Stimulated activated CD8-positive, alpha-beta memory T cell treated with anti-CD3 and anti-CD28 coated beads, Interleukin-15, amount 100 ng/mL, for 4 hours (primary cell): ENCODE measurements around the gene CIAO2B.
"Not testable (repeated sequence)": the region's sequence is repeated elsewhere in the genome, so short reads cannot be mapped to it uniquely, and the experiment has no call there.

Experiments
- DNase-seq, 2 donors: peaks; one replicate each; pipeline ENCODE4 v3.0.0-alpha.2; 2020; ENCODE audit warnings: low read depth in 2 of 2

CIAO2B gene

DNA sequence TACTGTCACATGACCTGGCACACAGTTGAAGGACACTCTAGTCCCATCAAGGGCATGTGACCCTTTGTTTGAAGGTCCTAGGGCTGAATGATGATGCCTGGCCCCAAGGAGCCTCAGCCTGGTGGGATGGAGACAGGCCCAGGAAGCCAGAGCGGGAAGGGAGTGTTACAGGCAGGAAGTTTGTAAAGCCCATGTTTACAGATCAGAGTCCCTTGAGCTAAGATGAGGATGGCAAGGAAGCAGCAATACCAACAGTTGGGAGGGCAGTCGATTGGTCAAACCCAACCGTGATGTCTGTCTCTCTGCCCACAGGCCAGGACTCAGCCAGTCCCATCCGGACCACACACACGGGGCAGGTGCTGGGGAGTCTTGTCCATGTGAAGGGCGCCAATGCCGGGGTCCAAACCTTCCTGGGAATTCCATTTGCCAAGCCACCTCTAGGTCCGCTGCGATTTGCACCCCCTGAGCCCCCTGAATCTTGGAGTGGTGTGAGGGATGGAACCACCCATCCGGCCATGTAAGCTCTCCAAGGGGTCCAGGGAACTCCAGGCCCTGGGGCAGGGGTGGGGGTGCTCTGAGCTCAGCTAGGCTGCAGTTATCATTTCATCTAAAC is 3.6 kb upstream of the CIAO2B start:
- no peak for DNase-seq

GRCh38 chr16:66936889-66937554 is 2.8 kb upstream of the CIAO2B start:
- DNase-seq, result no peak

GRCh38 chr16:66936462-66936861 is 2.3 kb upstream of the CIAO2B start:
- DNase-seq, result no peak

GRCh38 chr16:66935314-66936011 is 1.3 kb upstream of the CIAO2B start, which contains the start of gene CES2:
Gene CES2 (plus strand): TSS chr16:66935516. CDS start chr16:66935636, 120 bp downstream.
- DNase-seq, result no peak

- DNase-seq, result not testable (repeated sequence)
Measured at GRCh38 chr16:66934839-66935313, 674 bp upstream of the CIAO2B start.

DNA sequence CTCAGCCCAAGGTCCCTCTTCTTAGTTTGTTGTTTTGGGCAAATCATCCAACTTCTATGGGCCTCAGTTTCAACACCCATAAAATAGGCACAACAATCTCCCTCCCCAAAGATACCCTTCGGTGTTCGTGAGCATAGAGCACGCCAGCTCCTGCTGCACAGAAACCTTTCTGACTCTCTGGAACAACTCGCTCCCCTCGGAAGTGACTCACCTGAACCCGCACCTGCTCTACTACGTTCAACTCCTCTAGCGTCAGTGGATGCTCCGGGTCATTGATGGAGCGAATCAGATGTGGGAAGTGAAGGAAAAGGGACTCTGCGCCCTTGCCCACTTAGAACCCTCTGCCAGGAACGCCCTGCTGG is 445 bp downstream of the CIAO2B start:
- peak in 1 of 2 donors; percentile 41 for DNase-seq

- no peak for DNase-seq
Measured at GRCh38 chr16:66932076-66932475, 2.1 kb downstream of the CIAO2B start.

DNA sequence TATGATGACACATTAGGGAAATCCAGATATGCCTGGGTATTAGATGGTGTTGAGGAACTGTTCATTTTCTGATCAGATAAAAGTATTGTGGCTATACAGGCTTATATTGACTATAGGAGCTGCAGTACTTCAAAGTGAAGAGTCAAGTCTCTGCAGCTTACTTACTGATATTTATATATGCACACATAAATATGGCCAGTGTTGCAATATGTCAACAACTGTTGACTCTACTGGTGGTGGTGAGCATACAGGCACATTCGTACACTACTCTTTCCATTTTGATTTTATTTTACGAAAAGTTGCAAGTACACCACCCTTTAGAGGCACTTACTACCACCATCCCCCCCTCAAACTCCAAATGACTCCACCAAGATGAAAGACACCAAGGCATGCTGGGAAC is 2.5 kb downstream of the CIAO2B start:
- no peak for DNase-seq

- DNase-seq, result no peak
Measured at GRCh38 chr16:66930189-66930588, 4.0 kb downstream of the CIAO2B start.

DNA sequence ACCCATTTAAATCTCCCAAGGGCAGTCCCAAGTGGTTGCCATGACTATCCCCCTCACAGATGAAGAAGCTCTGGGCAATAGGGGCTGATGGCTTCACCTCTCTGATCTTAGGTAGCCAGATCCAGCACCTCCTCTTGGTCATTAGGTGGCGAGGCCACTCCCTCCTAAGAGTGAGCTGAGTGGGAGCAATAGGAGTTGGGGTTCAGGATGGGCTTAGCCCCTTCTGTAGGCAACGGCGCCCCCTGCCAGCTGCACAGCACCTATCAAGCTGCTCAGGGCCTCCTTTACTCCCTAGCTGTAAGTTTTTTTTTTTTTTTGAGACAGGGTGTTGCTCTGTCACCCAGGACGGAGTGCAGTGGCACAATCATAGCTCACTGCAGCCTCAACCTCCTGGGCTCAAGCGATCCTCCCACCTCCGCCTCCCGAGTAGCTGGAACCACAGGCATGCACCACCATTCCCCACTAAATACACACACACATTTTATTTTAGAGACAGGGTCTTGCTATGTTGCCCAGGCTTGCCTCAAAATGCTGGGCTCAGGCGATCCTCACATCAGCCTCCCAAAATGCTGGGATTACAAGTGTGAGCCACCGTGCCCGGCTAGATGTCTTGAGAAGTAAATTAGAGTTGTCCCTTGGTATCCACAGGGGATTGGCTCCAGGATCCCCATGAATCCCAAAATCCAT is 5.4 kb downstream of the CIAO2B start:
- no peak for DNase-seq

DNA sequence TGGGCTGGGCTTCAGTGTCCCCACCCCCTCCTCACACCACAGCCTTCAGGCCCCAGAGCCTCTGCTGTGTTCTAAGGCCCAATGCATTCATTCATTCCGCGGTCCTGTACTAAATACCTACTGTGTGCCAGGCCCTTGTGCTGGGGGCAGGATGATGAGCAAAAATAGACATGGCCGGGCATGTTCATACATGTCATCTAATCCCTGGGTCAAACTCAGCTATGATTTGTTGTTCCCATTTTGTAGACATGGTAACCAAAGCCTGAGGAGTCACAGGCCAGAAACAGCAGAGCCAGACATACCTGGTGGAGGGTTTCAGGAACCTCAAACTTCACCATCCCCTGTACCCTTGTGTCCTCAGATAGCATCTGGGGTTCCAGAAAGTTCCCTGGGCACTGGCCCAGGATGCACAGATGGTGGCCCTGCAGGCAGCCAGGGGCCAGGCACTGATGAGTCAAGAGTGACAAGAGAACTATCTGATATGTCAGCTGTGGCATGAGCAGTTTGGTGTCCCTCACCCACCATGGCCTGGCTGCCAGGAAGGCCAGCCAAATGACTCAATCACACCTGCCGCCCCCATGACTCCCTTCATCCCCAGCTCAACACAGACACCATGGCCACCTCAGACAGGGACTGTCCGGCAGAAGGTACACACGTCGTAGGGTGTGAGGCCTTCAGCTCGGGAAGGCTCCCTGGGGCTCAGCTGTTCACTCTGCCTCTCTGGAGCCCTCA is 6.1 kb downstream of the CIAO2B start:
- no peak for DNase-seq

- DNase-seq, result no peak
Measured at GRCh38 chr16:66926961-66927436, 7.2 kb downstream of the CIAO2B start.

- DNase-seq, result no peak
Measured at GRCh38 chr16:66926171-66926947, 7.8 kb downstream of the CIAO2B start.

- DNase-seq, result no peak
Measured at GRCh38 chr16:66925322-66925840, 8.8 kb downstream of the CIAO2B start, which contains the start of gene RRAD. Gene RRAD (minus strand): TSS chr16:66925535. CDS start chr16:66925179, 356 bp downstream.

GRCh38 chr16:66924527-66925321 is 9.5 kb downstream of the CIAO2B start:
- DNase-seq, result no peak

DNA sequence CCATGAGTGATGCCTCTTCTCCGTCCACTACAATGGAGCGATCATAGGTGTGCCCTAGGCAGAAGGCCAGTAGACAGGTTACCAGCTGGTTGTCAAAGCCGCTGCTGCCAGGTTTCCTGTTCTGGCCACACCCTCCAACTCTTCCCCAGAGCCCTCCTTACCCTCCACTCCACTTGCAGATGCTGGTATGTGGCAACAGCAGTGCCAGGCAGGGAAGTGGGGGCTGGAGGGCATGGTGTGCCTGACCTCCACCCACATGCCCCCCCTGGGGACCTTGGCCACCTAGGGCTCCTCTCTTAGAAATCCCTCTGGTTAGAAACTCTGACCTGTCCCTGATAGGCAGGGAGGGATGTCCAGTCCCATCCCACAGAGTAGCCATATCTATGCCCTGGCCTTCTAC is 10.3 kb downstream of the CIAO2B start:
- no peak for DNase-seq

- no peak for DNase-seq
Measured at GRCh38 chr16:66923247-66923731, 10.9 kb downstream of the CIAO2B start.

DNA sequence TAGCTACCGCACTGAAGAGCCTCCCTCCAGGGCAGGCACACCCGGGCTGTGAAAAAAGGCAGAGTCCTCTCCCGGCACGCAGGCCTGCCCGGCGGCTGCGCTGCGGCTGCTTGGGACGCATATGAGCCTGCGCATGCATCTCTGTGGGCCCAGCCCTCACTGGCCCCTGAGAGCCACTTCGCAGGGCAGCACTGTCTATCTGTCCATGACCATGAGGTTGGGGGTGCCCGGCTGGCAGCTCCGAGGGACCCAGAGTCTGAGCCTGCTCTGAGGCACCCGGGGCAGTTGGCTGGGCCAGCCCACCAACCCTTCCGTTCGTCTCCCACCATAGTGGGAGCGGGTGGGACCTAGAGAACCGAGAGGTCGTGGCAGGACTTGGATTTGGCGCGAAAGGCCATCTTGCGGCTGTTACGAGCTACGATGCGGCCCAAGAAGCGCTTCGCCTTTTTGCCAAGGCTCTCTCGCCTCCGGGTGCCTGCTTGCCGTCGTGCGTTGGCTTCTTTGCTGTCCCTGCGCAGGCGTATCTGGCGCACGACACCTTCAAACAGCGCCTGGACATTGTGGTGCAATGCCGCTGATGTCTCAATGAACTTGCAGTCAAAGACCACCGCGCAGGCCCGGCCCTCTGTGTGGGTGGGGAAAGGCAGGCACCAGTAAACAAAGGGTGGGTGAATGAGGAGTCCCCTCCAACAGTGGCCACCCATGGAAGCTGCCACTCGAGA is 12.3 kb downstream of the CIAO2B start:
- no peak for DNase-seq
